HEK293 (cell line): ENCODE measurements around the gene TRIP11.

Experiments used
- CTCF ChIA-PET: fragments of 350-600 bp; formaldehyde crosslinking; extraction: SDS; loops from one replicate; lab custom pipeline; 2021; ENCODE audit warnings: antibody characterized with exemption; lab: Yijun Ruan, JAX
- POLR2A ChIA-PET: fragments of 300-600 bp; formaldehyde crosslinking; extraction: SDS; loops from one replicate; lab custom pipeline; 2020; ENCODE audit warnings: antibody characterized with exemption, inconsistent platforms; lab: Yijun Ruan, JAX
- H3K27ac ChIP-seq: fragments of 200-500 bp; sonication (Bioruptor generic); 2 replicates; pipeline ENCODE4 v1.5.1; 2014; ENCODE audit warnings: low read depth, low read length, control low read depth, inconsistent platforms; ENCODE audit errors: extremely low read depth
- H3K36me3 ChIP-seq, 2 experiments: fragments of 200-500 bp in 1 of 2; sonication (Bioruptor generic) in 1 of 2; 1 replicate in 1 of 2; 2 replicates in 1 of 2; pipeline ENCODE4 v1.5.1; 2014 to 2017; ENCODE audit warnings: inconsistent platforms in 2 of 2, low read length in 2 of 2; ENCODE audit not compliant: control insufficient read depth in 2 of 2, insufficient read depth in 1 of 2
- H3K4me1 ChIP-seq: fragments of 200-500 bp; sonication (Bioruptor generic); 2 replicates; pipeline ENCODE4 v1.5.1; 2014; ENCODE audit warnings: mild to moderate bottlenecking, low read length, inconsistent platforms; ENCODE audit not compliant: control insufficient read depth, insufficient read depth
- H3K4me3 ChIP-seq: 2 replicates; pipeline ENCODE4 v1.5.1; 2011; ENCODE audit warnings: low read depth, mild to moderate bottlenecking, control low read depth, low read length, moderate library complexity
- H3K9me3 ChIP-seq: fragments of 200-500 bp; sonication (Bioruptor generic); 2 replicates; pipeline ENCODE4 v1.5.1; 2014; ENCODE audit warnings: low read depth, low read length, inconsistent platforms; ENCODE audit not compliant: control insufficient read depth, insufficient read depth
- GLIS1 ChIP-seq: fragments of 450-650 bp; formaldehyde crosslinking; IDR thresholded peaks from 2 replicates; pipeline ENCODE4 v1.5.1; 2016; ENCODE audit warnings: missing biosample characterization, missing genetic modification characterization
- HOXC10 ChIP-seq: sonication (generic); formaldehyde crosslinking; IDR thresholded peaks from 2 replicates; pipeline ENCODE4 v1.8.1; 2023; ENCODE audit warnings: mild to moderate bottlenecking, missing genetic modification reagents
- KLF17 ChIP-seq: fragments of 450-650 bp; formaldehyde crosslinking; IDR thresholded peaks from 2 replicates; pipeline ENCODE4 v1.5.1; 2016; ENCODE audit warnings: missing biosample characterization, missing genetic modification characterization
- SALL2 ChIP-seq: fragments of 450-650 bp; formaldehyde crosslinking; IDR thresholded peaks from 2 replicates; pipeline ENCODE4 v1.5.0; 2017; ENCODE audit warnings: missing biosample characterization, mild to moderate bottlenecking, missing genetic modification characterization, borderline replicate concordance
- ZBTB17 ChIP-seq: fragments of 450-650 bp; formaldehyde crosslinking; IDR thresholded peaks from 2 replicates; pipeline ENCODE4 v1.5.1; 2016; ENCODE audit warnings: missing biosample characterization, missing genetic modification characterization
- ZBTB21 ChIP-seq: fragments of 450-650 bp; formaldehyde crosslinking; IDR thresholded peaks from 2 replicates; pipeline ENCODE4 v1.5.1; 2017; ENCODE audit warnings: missing biosample characterization, missing genetic modification characterization
- ZNF112 ChIP-seq: fragments of 450-650 bp; formaldehyde crosslinking; IDR thresholded peaks from 2 replicates; pipeline ENCODE4 v1.5.0; 2017; ENCODE audit warnings: missing biosample characterization, missing genetic modification characterization
- ZNF202 ChIP-seq: fragments of 450-650 bp; formaldehyde crosslinking; IDR thresholded peaks from 2 replicates; pipeline ENCODE4 v1.5.1; 2016; ENCODE audit warnings: missing biosample characterization, missing genetic modification characterization, borderline replicate concordance
- ZNF677 ChIP-seq: fragments of 450-650 bp; IDR thresholded peaks from 2 replicates; pipeline ENCODE4 v1.5.0; 2018; ENCODE audit warnings: missing biosample characterization, mild to moderate bottlenecking, missing genetic modification characterization, moderate library complexity
- ZNF76 ChIP-seq: fragments of 450-650 bp; formaldehyde crosslinking; IDR thresholded peaks from 2 replicates; pipeline ENCODE4; 2016; ENCODE audit warnings: low read depth, missing biosample characterization, missing genetic modification characterization, borderline replicate concordance
- TF ChIP-seq, protein P1 (sequence below): fragments of 450-650 bp; formaldehyde crosslinking; IDR thresholded peaks from 2 replicates; pipeline ENCODE4; 2016; ENCODE audit warnings: missing biosample characterization, missing genetic modification characterization

Gene TRIP11

DNA sequence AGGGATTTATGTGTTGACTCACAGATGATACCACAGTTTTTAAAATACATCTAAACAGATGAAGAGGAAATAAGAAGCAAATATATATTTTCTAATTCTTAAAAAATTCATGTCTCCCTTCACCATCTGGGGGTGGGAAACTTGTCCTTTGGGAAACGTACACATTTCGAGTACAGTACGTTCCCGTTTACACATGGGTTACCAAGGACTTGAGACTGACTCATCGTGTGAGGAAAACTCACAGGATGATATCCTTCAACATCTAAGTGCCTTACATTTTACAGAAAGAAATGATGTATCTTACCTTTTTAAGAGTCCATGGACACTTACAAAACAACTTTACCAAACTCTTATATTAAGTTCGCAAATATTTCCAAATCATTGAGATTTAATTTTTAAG lies 76.4 kb downstream of the TRIP11 start:
- ChIA-PET POLR2A (no interaction called here), CTCF (interaction anchor here (0.6 kb wide), 1 partner anchor 39 kb away, joined by 7 read pairs; no protein-coding TSS in a partner anchor)
- H3K9me3 ChIP-seq, result no peaks in the 10 kb centered on the region

GRCh38 chr14:91961297-91962220 lies 78.3 kb downstream of the TRIP11 start:
- Histone ChIP-seq H3K36me3 (no peaks in the 10 kb centered on the region), H3K27ac (no peak overlapping the region), H3K9me3 (no peaks in the 10 kb centered on the region), H3K4me1 (no peaks in the 10 kb centered on the region), H3K4me3 (no peak overlapping the region)
- TF ChIP-seq ZNF112 (tag by site-specific recombination) (no peak), GLIS1 (tag by site-specific recombination) (peak; percentile 55), HOXC10 (CRISPR knock-in tag) (no peak)
- POLR2A ChIA-PET, result no interaction called here
- CTCF ChIA-PET, result interaction anchor here (0.6 to 2.7 kb wide), 3 partner anchors 35 to 463 kb away, joined by 3 to 8 read pairs (median 4); no protein-coding TSS in a partner anchor

More for the DNA sequence above, 76.4 kb downstream of the TRIP11 start:
- Histone ChIP-seq H3K4me1 (no peaks in the 10 kb centered on the region), H3K36me3 (peaks cover 0 to 6% of the 10 kb centered on the region in 2 experiments; a peak in 1 of 3 replicates), H3K4me3 (no peak overlapping the region), H3K27ac (no peak overlapping the region)
- TF ChIP-seq ZNF202 (tag by site-specific recombination) (no peak), SALL2 (tag by site-specific recombination) (no peak), ZNF677 (no peak)

DNA sequence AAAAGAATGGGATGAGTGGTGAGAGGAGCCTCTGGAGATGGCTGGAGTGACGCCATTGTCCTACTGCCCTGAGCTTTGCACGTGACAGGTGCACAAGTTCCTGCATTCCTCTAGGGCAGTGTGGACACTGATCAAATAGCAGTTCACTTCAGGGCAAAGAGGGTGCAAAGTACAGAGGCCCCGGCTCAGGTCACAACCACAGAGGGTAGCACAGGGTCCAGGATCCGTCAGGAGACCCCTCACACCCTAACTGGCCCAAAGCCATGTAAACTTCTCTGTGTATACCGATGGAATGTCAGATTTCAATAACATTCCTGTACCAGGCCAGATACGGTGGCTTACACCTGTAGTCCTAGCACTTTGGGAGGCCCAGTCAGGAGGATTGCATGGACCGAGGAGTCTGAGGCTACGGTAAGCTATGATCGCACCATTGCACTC lies 82.0 kb downstream of the TRIP11 start:
- ChIA-PET POLR2A (no interaction called here), CTCF (no interaction called here)
- no peaks in the 10 kb centered on the region for H3K4me1 ChIP-seq
- no peak overlapping the region for H3K27ac ChIP-seq
- no peak overlapping the region for H3K4me3 ChIP-seq
- H3K9me3 ChIP-seq, result no peaks in the 10 kb centered on the region
- H3K36me3 ChIP-seq, result no peaks in the 10 kb centered on the region
- TF ChIP-seq ZBTB21 (tag by site-specific recombination), result no peak
- TF ChIP-seq ZNF76, result no peak

GRCh38 chr14:91956616-91957015 lies 83.2 kb downstream of the TRIP11 start:
- CTCF ChIA-PET, result no interaction called here
- POLR2A ChIA-PET, result no interaction called here
- Histone ChIP-seq H3K27ac (no peak overlapping the region), H3K9me3 (no peaks in the 10 kb centered on the region), H3K4me3 (no peak overlapping the region), H3K4me1 (no peaks in the 10 kb centered on the region), H3K36me3 (no peaks in the 10 kb centered on the region)
- no peak for TF ChIP-seq KLF17
- peak; percentile 89 for TF ChIP-seq ZBTB17 (tag by site-specific recombination)

DNA sequence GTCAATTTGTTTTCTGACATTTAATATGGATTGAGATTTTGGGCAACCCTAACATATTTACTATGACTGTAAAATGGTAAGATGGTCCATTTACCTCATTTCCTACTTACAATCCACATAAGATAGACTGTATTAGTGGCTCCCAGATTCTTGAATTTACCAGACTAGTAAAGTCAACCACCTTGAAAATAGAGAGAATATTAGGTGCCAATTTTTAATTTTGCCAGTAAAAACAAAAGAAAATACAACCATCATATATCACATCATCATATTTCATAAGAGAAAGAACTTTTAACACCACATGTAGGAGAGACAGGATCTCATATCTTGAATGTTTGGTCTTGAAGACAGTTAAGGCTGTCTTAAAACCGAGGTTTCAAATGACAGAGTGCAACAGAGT lies 84.7 kb downstream of the TRIP11 start:
- H3K27ac ChIP-seq, result no peak overlapping the region
- H3K36me3 ChIP-seq, result no peaks in the 10 kb centered on the region
- CTCF ChIA-PET, result interaction anchor here (0.6 kb wide), 1 partner anchor 300 kb away, joined by 4 read pairs; no protein-coding TSS in a partner anchor
- TF ChIP-seq, protein P1, sequence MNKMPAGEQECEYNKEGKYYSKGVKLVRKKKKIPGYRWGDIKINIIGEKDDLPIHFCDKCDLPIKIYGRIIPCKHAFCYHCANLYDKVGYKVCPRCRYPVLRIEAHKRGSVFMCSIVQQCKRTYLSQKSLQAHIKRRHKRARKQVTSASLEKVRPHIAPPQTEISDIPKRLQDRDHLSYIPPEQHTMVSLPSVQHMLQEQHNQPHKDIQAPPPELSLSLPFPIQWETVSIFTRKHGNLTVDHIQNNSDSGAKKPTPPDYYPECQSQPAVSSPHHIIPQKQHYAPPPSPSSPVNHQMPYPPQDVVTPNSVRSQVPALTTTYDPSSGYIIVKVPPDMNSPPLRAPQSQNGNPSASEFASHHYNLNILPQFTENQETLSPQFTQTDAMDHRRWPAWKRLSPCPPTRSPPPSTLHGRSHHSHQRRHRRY, result no peak
- TF ChIP-seq ZBTB17 (tag by site-specific recombination), result peak; percentile 97
- H3K4me3 ChIP-seq, result no peak overlapping the region
- H3K4me1 ChIP-seq, result no peaks in the 10 kb centered on the region
- H3K9me3 ChIP-seq, result no peaks in the 10 kb centered on the region
- POLR2A ChIA-PET, result no interaction called here
